Measurements from ENCODE around the gene PTPRG.

Gene PTPRG

DNA sequence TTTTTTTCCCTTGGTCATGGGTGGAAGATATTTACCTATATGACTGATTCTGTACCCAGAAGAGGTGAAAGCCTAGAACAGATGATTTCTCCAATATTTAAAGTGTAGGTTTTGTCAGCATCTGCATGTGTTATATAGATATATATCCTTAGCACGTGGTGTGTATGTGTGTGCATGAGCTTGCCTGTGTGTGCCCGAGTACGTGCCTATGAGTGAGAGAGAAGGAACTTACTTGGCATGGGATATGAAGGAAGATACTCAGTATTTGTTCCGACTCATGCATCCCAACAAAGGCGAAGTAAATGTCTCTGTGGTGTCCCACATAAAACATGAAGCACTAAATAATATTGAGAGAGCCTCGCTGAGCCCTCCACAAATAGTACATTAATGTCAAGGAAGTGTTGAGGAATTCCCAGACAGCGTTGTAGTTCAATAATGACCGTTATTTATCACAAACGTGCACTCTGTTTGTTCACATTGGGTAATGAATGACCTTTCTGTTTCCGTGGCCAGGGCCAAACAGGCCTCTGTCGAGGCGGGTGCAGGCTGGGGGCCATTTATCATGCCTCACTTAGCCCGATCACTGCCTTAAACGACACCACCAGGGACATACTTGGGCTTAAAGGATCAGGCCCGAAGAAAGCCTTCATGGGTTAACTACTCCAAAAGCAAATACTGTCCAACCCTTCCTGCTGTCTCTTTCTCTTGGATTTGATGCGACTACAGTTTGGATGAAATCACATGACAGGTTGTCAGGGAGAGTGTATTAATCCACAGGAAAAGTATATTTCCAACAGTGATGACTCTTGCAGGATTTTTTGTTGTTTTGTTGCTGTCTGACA, 267.7 kb downstream of the PTPRG start:
- H3K4me3 ChIP-seq (ENCODE audit: low read depth, low read length), result no peak overlapping the region
- no peak for DNase-seq (ENCODE audit: low read depth)

DNA sequence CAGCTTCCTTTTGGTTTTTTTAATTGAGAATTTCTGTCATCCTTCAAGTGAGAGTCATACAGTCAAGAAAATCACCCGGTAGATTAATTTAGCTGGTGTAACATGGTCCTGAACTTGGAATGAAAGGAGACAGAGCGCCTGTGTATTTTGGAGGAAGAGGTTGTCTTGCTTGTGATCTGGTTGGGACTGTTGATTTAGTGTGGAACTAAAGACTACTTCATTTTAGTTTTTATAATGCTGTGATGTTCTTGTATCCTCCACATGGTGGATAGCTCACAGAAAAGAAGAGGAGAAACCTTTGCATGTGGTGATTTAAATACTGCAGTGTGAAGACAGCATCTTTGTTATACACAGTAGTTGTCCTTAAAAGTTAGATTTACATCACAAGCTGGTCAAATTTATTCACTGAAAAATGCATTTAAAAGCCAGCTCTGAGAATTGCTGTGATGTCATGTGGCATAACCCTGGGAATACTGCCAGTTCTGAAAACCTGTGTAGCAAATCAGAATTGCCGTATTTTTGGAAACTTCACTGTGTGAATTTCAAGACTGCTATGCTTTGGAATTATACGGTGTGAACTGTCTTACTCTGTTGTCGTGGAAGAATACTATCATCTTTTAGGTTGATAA, 268.5 kb downstream of the PTPRG start:
- no peak for DNase-seq (ENCODE audit: low read depth)
- no peak overlapping the region for H3K4me3 ChIP-seq (ENCODE audit: low read depth, low read length)

DNA sequence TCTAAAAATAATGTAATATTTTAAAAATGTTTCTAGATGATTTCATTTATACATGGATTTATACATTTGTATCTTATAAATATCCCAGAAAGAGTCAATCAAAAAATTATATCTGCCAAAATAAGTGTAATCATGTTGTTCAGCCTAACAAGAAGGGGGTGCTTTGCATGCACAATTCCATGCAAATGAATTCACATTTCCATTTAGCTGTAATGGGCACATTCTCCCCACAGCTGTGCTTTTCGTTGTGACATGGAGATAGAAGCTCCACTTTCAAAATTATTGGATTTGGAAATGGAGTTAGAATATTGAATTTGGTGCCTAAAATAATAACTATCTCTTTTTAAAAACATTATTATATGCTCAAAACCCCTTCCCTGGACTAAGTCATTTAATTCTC, 270.6 kb downstream of the PTPRG start:
- DNase-seq (ENCODE audit: low read depth), result no peak
- no peak overlapping the region for H3K4me3 ChIP-seq (ENCODE audit: low read depth, low read length)

DNA sequence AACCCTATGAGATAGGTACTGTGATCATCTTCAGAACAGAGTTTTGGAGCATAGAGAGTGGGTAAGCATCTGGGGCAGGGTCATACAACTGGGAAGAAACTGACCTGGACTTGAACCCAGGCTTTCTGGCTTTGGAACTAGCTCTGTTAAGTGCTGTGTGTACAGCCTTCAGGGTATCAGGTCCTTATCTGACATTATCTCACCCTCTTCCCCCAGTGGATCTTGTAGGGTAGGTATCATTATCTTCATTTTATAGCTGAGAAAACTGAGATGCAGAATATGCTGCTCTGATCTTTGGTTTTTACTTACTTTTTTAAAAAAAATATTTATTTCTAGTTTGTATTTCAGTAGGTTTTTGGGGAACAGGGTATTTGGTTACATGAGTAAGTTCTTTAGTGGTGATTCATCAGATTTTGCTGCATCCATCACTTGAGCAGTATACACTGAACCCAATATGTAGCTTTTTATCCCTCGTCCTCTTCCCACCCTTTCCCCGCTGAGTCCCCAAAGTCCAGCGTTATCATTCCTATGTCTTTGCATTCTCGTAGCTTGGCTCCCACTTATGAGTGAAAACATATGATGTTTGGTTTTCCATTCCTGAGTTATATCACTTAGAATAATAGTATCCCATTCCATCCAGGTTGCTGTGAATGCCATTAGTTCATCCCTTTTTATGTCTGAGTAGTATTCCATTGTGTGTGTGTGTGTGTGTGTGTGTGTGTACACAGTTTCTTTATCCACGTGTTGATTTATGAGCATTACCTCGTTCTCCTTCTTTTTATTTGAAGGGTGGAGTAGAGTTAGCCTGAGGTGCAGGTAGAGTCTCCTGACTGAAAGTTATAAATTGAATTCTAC, 271.2 kb downstream of the PTPRG start:
- H3K4me3 ChIP-seq (ENCODE audit: low read depth, low read length), result no peak overlapping the region
- no peak for DNase-seq (ENCODE audit: low read depth)

DNA sequence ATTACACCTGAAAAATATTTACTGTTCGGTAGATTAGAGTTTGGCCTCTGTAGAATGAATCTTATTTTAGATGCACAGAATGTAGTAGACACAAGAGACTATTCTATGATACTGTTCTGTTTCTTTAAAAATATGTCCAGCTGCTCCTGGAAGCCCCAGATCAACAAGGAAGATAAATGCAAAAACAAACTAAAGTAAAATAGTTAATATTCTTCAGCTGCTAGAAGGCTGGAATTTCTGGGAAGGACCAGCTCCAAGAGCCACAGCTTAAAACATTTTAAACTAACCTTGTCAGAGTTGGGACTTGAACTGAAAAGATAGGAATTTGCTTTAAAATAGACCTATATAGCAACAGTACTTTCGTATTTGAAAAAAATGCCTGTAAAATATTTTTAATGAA, 277.9 kb downstream of the PTPRG start:
- DNase-seq (ENCODE audit: low read depth), result no peak
- no peak overlapping the region for H3K4me3 ChIP-seq (ENCODE audit: low read depth, low read length)

DNA sequence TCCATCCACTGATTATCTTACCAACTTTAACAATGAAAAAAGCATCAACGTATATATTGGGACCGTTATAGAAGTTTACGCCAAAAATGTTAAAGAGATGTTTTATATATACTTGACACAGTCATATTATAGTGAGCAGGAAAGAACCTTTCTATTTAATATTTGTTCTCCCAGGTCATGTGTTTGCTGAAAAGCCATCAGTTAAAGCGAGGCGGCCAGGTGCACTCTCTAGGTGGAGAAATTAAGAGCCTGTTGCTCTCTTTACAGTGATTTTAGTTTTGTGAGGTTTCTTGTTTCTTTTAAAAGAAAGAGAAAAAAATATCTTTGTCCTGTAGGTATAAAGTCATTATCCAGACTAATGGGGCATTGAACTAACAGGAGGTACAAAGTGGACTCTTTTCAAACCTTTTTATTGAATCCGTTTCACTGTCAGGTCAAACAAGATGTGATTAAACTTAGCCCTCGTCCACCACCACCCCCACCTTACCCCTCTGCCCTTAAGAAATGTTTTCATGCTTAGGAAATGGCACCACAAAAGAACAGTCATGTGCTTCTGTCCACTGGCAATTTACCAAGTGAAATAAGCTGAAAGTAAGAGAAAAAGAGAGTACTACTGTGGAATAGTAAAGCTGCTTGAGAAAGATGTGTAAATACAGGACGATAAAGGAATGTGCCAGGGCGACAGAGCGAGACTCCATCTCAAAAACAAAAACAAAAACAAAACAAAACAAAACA, 279.9 kb downstream of the PTPRG start:
- DNase-seq (ENCODE audit: low read depth), result peak; percentile 56
- no peak overlapping the region for H3K4me3 ChIP-seq (ENCODE audit: low read depth, low read length)

DNA sequence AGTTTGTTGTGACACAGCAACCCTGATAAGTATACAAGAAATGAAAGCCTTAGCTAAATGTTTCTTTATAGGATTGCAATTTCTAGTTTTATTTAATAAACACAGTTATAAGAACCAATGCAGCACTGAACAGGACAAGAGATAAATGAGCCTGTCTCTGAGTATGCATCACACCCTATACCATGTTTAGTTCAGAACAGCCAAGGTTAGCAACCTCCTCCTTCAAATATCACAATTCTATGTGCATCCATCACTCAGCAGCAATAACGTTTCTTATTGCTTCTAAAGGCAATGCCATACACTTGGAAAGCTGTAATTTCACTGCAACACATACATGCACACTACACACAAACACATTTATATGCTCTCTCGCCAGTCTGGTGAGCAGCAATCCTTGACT, 280.6 kb downstream of the PTPRG start:
- no peak overlapping the region for H3K4me3 ChIP-seq (ENCODE audit: low read depth, low read length)
- no peak for DNase-seq (ENCODE audit: low read depth)

DNA sequence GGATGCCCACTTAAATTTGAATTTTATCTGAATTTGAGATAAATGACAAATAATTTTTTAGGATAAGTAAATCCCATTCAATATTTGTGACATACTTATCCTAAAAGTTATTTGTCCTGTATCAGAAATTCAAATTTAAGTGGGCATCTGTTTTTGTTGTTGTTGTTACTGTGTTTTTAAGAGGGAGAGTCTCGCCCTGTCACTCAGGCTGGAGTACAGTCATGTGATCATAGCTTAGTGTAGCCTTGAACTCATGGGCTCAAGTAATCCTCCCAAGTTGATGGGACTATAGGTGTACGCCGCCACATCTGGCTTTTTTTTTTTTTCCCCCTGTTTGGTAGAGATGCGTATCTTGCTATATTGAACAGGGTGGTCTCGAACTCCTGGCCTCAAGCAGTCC, 283.0 kb downstream of the PTPRG start:
- no peak for DNase-seq (ENCODE audit: low read depth)

DNA sequence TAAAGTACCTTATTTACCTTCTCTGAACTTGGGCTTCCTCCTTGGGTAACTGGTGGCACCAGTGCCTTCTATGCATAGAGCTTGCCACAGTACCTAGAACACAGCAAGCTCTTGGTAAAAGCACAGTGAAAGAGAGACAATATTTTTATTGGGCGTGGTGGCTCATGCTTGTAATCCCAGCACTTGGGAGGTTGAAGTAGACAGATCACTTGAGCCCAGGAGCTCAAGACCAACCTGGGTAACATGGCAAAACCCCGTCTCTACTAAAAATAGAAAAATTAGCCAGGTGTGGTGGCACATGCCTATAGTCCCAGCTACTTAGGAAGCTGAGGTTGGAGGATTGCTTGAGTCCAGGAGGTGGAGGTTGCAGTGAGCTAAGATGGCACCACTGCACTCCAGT, 285.1 kb downstream of the PTPRG start:
- DNase-seq (ENCODE audit: low read depth), result no peak
- H3K4me3 ChIP-seq (ENCODE audit: low read depth, low read length), result no peak overlapping the region

More for the DNA sequence above, 283.0 kb downstream of the PTPRG start:
- no peak overlapping the region for H3K4me3 ChIP-seq (ENCODE audit: low read depth, low read length)

DNA sequence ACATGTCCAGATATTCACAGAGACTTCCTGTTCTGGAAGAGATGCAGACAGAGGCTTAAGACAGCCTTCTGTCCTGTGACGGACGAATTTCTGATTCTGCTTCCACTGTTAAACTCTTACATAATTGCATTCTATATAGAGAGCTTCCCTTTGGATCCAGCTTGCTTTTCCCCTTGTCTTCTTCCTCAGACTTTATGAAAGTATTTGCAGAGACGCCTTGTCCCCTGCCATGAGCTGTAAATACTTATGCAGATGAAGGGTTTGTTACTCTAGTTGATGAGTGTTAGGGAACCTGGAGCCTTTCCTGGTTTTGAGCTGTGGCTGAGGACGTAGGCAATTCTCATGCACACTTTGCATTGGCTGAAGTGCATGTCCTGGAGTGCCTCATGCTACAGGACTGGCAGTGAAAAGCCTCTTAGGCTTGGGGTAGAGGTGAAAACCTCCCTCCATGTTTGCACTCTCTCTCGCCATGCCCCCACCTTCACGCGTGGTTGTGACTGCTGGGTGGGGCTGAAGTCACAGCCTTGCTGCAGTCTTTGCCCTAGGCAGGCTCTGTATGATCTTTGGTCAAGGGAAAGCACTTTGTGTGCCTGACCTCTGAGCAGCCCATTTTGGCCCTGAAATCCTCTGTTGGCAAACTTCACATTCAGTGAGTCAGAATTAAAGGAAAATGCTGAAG, 286.6 kb downstream of the PTPRG start:
- H3K4me3 ChIP-seq (ENCODE audit: low read depth, low read length), result no peak overlapping the region
- DNase-seq (ENCODE audit: low read depth), result no peak

DNA sequence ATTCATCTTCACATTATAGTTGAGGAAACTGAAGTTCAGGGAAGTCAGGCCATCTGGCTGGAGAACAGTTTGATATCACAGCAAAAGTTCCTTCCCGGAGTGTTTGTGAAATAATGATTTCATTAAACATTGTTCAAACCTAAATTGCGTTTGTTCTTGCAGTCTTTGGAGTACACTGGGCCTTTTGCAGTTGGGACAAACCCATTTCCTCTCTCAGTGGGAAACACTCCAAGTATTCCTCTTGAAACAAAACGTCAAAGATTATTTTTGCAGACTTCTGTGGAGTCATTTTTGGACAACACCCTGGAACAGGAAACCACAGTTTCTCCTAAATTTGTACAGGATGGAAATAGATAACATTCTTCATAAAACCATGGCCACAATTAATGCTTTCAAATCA, 287.5 kb downstream of the PTPRG start:
- DNase-seq (ENCODE audit: low read depth), result peak; percentile 78
- H3K4me3 ChIP-seq (ENCODE audit: low read depth, low read length), result no peak overlapping the region

DNA sequence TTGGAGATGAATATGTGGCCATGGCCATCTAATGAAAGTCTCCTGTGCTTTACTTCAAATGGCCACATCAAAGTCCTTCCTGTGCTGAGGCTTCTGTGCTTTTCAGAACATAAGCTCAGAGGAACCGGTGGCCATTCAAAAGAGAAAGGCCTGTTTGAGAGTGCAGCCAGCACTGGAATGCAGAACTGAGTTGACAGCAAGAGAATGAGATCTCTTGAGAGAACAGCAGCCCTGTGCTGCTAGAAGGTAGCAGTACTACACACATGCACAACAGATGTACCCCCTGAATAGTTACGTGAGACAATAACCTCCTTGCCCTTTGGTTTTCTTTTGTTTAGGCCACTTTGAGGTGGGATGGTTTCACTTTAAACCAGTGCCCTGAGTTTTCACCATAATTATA, 292.5 kb downstream of the PTPRG start:
- no peak overlapping the region for H3K4me3 ChIP-seq (ENCODE audit: low read depth, low read length)
- DNase-seq (ENCODE audit: low read depth), result no peak

DNA sequence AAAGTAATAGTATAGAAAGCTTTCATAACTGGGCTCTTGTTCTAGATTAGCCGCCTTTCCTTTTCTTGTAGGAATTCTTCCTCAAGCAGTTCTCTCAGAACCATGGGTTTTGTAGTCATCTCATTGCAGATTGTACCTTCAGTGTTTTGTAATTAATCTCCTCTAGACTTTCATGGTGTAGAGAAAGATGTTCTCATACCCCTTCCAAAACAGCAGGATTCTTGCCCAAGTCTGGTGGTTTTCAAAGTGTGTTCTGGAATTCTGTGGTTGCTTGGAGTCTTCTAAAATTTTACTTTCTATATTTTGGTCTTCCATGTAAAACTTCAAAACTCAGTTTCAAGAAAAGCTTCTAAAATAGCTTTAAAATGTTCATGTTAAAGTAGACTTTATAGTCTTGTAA, 293.8 kb downstream of the PTPRG start:
- no peak for DNase-seq (ENCODE audit: low read depth)

DNA sequence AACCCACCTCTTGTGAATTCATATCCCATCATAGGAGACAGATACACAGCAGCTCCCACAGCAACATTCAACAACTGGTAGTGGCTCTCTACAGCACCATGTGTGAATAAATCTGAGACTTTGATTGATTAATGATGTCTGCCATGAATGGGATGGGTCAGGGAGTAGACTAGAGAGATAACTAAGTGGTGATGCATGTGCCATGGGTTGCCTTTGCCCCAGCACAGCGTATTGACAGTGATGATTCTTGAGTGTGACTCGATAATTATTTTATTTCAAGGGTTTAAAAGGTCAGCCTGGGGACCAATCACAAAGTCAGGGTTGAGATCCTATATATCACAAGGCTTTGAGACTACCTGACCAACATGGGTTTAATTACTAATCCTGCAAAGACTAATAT, 295.9 kb downstream of the PTPRG start:
- H3K4me3 ChIP-seq (ENCODE audit: low read depth, low read length), result no peak overlapping the region
- no peak for DNase-seq (ENCODE audit: low read depth)

More for the DNA sequence above, 293.8 kb downstream of the PTPRG start:
- H3K4me3 ChIP-seq (ENCODE audit: low read depth, low read length), result no peak overlapping the region

DNA sequence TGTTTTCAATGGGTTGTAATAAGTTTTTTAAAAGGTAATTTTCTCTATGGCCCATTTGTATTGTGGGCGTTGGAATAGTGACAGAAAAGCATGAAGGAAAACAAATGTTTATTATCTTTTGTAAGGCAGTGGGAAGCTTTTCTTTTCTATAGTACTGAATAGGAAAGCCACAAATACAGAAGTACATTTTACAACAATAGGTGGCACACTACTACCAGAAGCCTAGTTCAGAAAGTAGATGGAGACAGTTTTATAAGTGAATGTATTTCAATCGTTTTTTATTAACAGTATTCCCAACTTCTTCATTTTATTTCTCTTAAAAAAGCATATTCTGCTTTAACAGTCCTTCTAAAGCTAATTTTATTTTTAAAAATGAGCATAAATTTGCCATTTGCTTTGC, 296.7 kb downstream of the PTPRG start:
- H3K4me3 ChIP-seq (ENCODE audit: low read depth, low read length), result no peak overlapping the region
- no peak for DNase-seq (ENCODE audit: low read depth)

DNA sequence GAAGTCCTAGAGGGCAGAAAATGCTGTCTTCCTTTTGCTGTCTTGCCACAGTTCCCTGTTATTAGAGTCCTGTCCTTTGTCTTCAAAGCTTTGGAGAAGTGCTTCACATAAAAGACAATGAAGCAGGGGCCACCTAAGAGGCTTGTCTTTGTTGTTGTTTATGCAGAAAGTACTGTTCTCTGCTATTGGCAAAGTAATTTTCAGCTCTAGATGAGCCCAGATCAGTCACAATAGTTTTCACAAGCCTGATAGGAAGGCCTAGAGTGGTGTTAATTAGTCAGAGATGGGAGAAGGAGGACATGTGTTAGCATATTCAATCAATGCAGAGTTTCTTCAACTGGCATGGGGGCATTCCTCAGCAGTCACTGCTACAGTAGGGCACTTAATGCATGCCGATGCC, 300.0 kb downstream of the PTPRG start:
- no peak overlapping the region for H3K4me3 ChIP-seq (ENCODE audit: low read depth, low read length)
- no peak for DNase-seq (ENCODE audit: low read depth)

DNA sequence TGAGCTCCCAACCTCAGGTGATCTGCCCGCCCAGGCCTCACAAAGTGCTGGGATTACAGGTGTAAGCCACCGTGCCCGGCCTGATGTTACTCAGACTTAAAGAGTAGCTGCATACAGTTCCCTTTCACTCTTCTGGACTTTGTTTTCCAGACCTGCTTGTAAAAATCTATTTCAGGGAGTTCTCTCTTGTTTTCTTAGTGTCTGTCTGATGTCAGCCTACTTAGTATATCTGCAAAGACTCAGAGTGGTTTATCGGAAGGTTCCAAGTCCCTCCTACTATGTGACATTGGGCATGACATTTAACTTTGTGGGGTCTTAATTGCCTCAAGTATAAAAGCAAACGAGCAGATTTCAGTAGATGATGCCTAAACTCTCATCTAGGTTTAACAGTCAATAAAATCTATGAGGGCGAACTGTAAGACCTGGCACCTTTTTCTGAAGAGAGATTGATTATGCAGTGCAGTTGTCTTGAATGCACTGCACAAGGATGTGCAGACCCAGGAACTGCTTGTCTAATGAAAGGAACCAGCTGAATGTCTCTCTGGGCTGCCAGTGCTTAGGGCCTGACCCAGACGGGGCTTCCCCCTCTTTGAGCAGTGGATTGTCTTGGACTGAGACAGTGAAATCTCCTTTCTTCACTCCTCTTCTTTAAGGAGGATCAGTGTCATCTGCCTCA, 301.4 kb downstream of the PTPRG start:
- H3K4me3 ChIP-seq (ENCODE audit: low read depth, low read length), result no peak overlapping the region
- DNase-seq (ENCODE audit: low read depth), result no peak

DNA sequence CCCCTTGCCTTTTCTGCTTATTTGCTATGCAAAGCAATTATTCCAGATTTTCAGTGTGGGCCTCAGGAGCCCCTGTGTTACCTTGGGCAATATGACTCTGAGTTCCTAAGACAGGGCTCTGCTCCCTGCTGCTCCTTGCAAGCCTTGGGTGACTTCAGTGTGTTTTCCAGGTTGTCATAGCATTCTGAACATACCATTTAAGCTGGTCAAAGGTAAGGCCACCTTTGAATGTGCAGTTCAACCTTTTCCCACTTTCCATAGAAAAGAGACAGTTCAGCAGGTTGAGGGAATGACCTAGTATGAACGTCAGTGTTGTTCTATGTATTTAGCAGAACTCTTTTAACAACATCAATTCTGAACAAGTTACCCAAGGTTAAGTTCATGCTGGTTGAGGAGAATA, 302.2 kb downstream of the PTPRG start:
- DNase-seq (ENCODE audit: low read depth), result no peak
- H3K4me3 ChIP-seq (ENCODE audit: low read depth, low read length), result no peak overlapping the region

DNA sequence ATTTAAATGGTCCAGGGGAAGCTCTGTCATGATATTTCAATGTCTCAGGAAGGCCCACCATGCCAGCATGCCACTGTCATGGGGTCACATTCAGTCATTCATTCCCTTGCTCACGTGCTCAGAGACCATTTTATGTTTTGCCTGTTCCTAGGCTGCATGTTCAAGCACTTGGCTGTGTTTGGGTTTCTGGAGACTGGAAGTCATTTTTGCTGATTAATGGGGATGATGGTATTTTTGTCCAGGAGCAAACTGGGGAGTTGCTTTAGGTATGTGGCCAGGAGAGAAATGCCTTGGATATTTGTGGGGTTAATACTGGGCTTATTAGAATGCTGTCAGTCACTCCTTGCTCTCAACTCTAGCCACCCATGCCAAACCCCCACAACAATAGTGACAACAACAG, 303.5 kb downstream of the PTPRG start:
- no peak for DNase-seq (ENCODE audit: low read depth)
- H3K4me3 ChIP-seq (ENCODE audit: low read depth, low read length), result no peak overlapping the region
